H1 (cell line): ENCODE data around the gene ATG16L1. TPM values are rescaled to one million over a fixed set of nuclear protein-coding genes. Genes with fewer than 3 reads are reported as not detected.

Experiments
- CHD7 ChIP-seq: fragments of 300-600 bp; sonication (generic); IDR thresholded peaks from 2 replicates; pipeline ENCODE4 v1.7.1; 2012; ENCODE audit warnings: low read length, moderate library complexity, mild to moderate bottlenecking, inconsistent platforms; ENCODE audit not compliant: insufficient replicate concordance
- HDAC2 ChIP-seq, 2 experiments: fragments of 300-600 bp in 1 of 2; sonication (generic) in 1 of 2; IDR thresholded peaks; 2 replicates each; pipeline ENCODE4 v1.6.1; 2011 to 2012; ENCODE audit warnings: low read depth in 2 of 2, low read length in 2 of 2, mild to moderate bottlenecking in 2 of 2, moderate library complexity in 2 of 2, borderline replicate concordance in 1 of 2, inconsistent platforms in 1 of 2
- polyA plus RNA-seq, 7 experiments: library from polyadenylated mRNA; depleted of rRNA in 3 of 7; stranded (reverse) in 5 of 7; unstranded in 2 of 7; fragments of >200 nt in 5 of 7; fragments of 200-250 nt in 2 of 7; gene quantifications; 1 replicate in 5 of 7; 2 replicates in 1 of 7; 4 replicates in 1 of 7; pipeline versions ENCODE4 v1.2.1 to v1.2.3, GENCODE V29; 2011 to 2013; ENCODE audit warnings: missing spikeins in 2 of 7, mixed read lengths in 2 of 7
- total RNA-seq: library from RNA; stranded (reverse); fragmentation: NEBNext Ultra II Directional; extraction: Animal tissue kit (Norgen Biotek cat#: 25700); gene quantifications from 2 replicates; pipeline ENCODE4 v1.2.1, GENCODE V29; 2021

Gene ATG16L1
- total and polyA plus RNA-seq, 2 of the 8 experiments (the other 6 are each of a cell fraction or from before 2014, with no cell fraction given) = 18.3 to 31.0 TPM

GRCh38 chr2:233319256-233319655 is 67.8 kb downstream of the ATG16L1 start (continued):
- TF ChIP-seq CHD7 (no peak), HDAC2 (IDR thresholded peaks at IDR 0.05; ENCODE audit: borderline replicate concordance in 1 of 2, low read depth in 2 of 2, low read length in 2 of 2) (no peak)
